COLO829 (cell line): Measurements from ENCODE around the gene KRTAP10-1.

Experiments
- DNase-seq: peaks from one replicate; pipeline ENCODE4 v3.0.0; 2012; ENCODE audit warnings: low spot score

The KRTAP10-1 gene

GRCh38 chr21:44502171-44502958 lies 37.6 kb downstream of the KRTAP10-1 start:
- no peak for DNase-seq

GRCh38 chr21:44500111-44500510 lies 39.9 kb downstream of the KRTAP10-1 start:
- no peak for DNase-seq

- DNase-seq: no peak
These were observed 40.4 kb downstream of the KRTAP10-1 start for GRCh38 chr21:44499631-44500030.

- no peak for DNase-seq
These were observed 40.8 kb downstream of the KRTAP10-1 start for GRCh38 chr21:44499211-44499560.

- no peak for DNase-seq
These were observed 41.5 kb downstream of the KRTAP10-1 start for GRCh38 chr21:44498280-44499210.

- DNase-seq: no peak
These were observed 42.3 kb downstream of the KRTAP10-1 start for GRCh38 chr21:44497703-44498126.

- no peak for DNase-seq
These were observed 43.1 kb downstream of the KRTAP10-1 start for GRCh38 chr21:44496564-44497550.

- DNase-seq: no peak
These were observed 44.1 kb downstream of the KRTAP10-1 start for GRCh38 chr21:44495611-44496563.

- DNase-seq: no peak
These were observed 45.0 kb downstream of the KRTAP10-1 start for GRCh38 chr21:44494956-44495355.

GRCh38 chr21:44494418-44494817 lies 45.6 kb downstream of the KRTAP10-1 start:
- DNase-seq: no peak

- DNase-seq: no peak
These were observed 47.2 kb downstream of the KRTAP10-1 start for GRCh38 chr21:44492567-44493385.

- DNase-seq: no peak
These were observed 49.2 kb downstream of the KRTAP10-1 start for GRCh38 chr21:44490816-44491215.

- no peak for DNase-seq
These were observed 49.6 kb downstream of the KRTAP10-1 start for GRCh38 chr21:44490405-44490804.

GRCh38 chr21:44489962-44490361 lies 50.0 kb downstream of the KRTAP10-1 start:
- DNase-seq: no peak
